H1 (cell line): ENCODE results near the gene HOXB9. TPM values are rescaled to one million over a fixed set of nuclear protein-coding genes. Genes with fewer than 3 reads are reported as not detected.

Experiments used
- CBX5 ChIP-seq: fragments of 300-800, 300-1000 bp; sonication (generic); IDR thresholded peaks from 2 replicates; pipeline ENCODE4 v1.7.1; 2016; ENCODE audit warnings: antibody characterized with exemption, low read length, low read depth
- CHD2 ChIP-seq: IDR thresholded peaks from 2 replicates; pipeline ENCODE4 v1.6.1; 2012; ENCODE audit warnings: low read length, improper control_type of control experiment
- CTCF ChIP-seq, 3 experiments: IDR thresholded peaks; 1 replicate in 2 of 3; 2 replicates in 1 of 3; pipeline versions ENCODE4 v1.5.1 to v1.6.1; 2011; ENCODE audit warnings: low read length in 3 of 3, mild to moderate bottlenecking in 3 of 3, inconsistent platforms in 2 of 3, low read depth in 1 of 3, moderate library complexity in 1 of 3; ENCODE audit not compliant: insufficient read depth in 1 of 3; ENCODE audit errors: control extremely low read depth in 1 of 3
- POLR2A ChIP-seq, 2 experiments: IDR thresholded peaks; 1 replicate in 1 of 2; 2 replicates in 1 of 2; pipeline ENCODE4 v1.6.1; 2011; ENCODE audit warnings: low read depth in 2 of 2, low read length in 2 of 2, mild to moderate bottlenecking in 2 of 2; ENCODE audit errors: control extremely low read depth in 1 of 2
- RNF2 ChIP-seq: fragments of 200-900, 300-1000 bp; sonication (generic); IDR thresholded peaks from 2 replicates; pipeline ENCODE4 v1.7.1; 2016; ENCODE audit warnings: borderline replicate concordance, low read depth, mild to moderate bottlenecking, antibody characterized with exemption, low read length; ENCODE audit not compliant: poor library complexity, severe bottlenecking; ENCODE audit errors: missing control alignments
- SP2 ChIP-seq: IDR thresholded peaks from 2 replicates; pipeline ENCODE4 v1.6.1; 2012; ENCODE audit warnings: mild to moderate bottlenecking, low read length, inconsistent platforms
- TAF1 ChIP-seq: IDR thresholded peaks from 2 replicates; pipeline ENCODE4 v1.6.1; 2011; ENCODE audit warnings: mild to moderate bottlenecking, low read depth, low read length
- polyA plus RNA-seq, 7 experiments: library from polyadenylated mRNA; depleted of rRNA in 3 of 7; stranded (reverse) in 5 of 7; unstranded in 2 of 7; fragments of >200 nt in 5 of 7; fragments of 200-250 nt in 2 of 7; gene quantifications; 1 replicate in 5 of 7; 2 replicates in 1 of 7; 4 replicates in 1 of 7; pipeline versions ENCODE4 v1.2.1 to v1.2.3, GENCODE V29; 2011 to 2013; ENCODE audit warnings: missing spikeins in 2 of 7, mixed read lengths in 2 of 7
- total RNA-seq: library from RNA; stranded (reverse); fragmentation: NEBNext Ultra II Directional; extraction: Animal tissue kit (Norgen Biotek cat#: 25700); gene quantifications from 2 replicates; pipeline ENCODE4 v1.2.1, GENCODE V29; 2021
- TF ChIP-seq, protein P1 (sequence below): fragments of 300-600 bp; sonication (generic); IDR thresholded peaks from 2 replicates; pipeline ENCODE4 v1.7.1; 2012; ENCODE audit warnings: low read length, moderate library complexity, mild to moderate bottlenecking, inconsistent platforms; ENCODE audit not compliant: insufficient replicate concordance

HOXB9 gene
- total and polyA plus RNA-seq, 2 of the 8 experiments (the other 6 are each of a cell fraction or from before 2014, with no cell fraction given): not detected

DNA sequence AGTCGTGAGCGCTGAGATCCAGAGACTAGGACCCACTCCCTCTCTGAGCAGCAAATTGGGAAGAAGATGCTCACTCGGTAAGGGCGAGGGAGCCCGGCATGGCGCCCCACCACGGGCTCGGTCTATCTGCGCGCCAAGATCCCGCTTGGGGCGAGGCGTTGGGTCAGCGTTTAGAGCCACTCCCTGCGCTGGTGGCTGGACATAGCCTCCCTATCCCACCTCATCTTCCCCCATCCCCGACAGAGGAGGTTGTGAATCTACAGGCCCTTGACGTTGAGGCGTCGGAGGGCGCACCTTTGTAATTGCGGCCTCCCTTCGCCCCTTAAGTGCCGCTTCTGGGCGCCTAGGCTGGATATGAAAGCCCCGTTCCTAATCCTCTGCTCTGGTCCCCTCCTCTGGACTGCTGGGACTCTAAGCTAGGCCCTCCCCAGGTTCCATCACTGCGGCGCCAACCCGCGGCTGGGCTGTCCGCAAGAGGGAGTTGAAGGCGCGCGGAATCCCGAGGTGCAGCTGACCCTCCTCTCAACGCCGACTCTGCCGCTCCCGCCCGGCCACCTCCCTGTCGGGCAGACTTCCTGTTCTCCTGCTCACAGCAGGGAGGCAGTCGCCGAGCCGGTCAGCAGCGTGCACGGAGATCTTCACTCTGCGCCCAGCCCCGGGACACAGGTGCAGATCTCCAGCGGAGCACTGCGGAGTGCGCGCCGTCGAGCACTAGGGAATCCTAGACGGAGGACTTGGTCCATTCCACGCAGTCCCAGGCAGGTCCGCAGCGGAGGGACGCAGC is 16.1 kb upstream of the HOXB9 start (continued):
- TF ChIP-seq CTCF (IDR thresholded peaks at IDR 0.05; ENCODE audit: control extremely low read depth in 1 of 3, insufficient read depth in 1 of 3, low read depth in 1 of 3, low read length in 3 of 3) (peak; percentile 38 to 46 (median 41)), RNF2 (peak; percentile 31), CHD2 (no peak), CBX5 (no peak), POLR2A (IDR thresholded peaks at IDR 0.05; ENCODE audit: control extremely low read depth in 1 of 2, low read depth in 2 of 2, low read length in 2 of 2) (no peak), TAF1 (no peak), SP2 (no peak)
- TF ChIP-seq, protein P1, sequence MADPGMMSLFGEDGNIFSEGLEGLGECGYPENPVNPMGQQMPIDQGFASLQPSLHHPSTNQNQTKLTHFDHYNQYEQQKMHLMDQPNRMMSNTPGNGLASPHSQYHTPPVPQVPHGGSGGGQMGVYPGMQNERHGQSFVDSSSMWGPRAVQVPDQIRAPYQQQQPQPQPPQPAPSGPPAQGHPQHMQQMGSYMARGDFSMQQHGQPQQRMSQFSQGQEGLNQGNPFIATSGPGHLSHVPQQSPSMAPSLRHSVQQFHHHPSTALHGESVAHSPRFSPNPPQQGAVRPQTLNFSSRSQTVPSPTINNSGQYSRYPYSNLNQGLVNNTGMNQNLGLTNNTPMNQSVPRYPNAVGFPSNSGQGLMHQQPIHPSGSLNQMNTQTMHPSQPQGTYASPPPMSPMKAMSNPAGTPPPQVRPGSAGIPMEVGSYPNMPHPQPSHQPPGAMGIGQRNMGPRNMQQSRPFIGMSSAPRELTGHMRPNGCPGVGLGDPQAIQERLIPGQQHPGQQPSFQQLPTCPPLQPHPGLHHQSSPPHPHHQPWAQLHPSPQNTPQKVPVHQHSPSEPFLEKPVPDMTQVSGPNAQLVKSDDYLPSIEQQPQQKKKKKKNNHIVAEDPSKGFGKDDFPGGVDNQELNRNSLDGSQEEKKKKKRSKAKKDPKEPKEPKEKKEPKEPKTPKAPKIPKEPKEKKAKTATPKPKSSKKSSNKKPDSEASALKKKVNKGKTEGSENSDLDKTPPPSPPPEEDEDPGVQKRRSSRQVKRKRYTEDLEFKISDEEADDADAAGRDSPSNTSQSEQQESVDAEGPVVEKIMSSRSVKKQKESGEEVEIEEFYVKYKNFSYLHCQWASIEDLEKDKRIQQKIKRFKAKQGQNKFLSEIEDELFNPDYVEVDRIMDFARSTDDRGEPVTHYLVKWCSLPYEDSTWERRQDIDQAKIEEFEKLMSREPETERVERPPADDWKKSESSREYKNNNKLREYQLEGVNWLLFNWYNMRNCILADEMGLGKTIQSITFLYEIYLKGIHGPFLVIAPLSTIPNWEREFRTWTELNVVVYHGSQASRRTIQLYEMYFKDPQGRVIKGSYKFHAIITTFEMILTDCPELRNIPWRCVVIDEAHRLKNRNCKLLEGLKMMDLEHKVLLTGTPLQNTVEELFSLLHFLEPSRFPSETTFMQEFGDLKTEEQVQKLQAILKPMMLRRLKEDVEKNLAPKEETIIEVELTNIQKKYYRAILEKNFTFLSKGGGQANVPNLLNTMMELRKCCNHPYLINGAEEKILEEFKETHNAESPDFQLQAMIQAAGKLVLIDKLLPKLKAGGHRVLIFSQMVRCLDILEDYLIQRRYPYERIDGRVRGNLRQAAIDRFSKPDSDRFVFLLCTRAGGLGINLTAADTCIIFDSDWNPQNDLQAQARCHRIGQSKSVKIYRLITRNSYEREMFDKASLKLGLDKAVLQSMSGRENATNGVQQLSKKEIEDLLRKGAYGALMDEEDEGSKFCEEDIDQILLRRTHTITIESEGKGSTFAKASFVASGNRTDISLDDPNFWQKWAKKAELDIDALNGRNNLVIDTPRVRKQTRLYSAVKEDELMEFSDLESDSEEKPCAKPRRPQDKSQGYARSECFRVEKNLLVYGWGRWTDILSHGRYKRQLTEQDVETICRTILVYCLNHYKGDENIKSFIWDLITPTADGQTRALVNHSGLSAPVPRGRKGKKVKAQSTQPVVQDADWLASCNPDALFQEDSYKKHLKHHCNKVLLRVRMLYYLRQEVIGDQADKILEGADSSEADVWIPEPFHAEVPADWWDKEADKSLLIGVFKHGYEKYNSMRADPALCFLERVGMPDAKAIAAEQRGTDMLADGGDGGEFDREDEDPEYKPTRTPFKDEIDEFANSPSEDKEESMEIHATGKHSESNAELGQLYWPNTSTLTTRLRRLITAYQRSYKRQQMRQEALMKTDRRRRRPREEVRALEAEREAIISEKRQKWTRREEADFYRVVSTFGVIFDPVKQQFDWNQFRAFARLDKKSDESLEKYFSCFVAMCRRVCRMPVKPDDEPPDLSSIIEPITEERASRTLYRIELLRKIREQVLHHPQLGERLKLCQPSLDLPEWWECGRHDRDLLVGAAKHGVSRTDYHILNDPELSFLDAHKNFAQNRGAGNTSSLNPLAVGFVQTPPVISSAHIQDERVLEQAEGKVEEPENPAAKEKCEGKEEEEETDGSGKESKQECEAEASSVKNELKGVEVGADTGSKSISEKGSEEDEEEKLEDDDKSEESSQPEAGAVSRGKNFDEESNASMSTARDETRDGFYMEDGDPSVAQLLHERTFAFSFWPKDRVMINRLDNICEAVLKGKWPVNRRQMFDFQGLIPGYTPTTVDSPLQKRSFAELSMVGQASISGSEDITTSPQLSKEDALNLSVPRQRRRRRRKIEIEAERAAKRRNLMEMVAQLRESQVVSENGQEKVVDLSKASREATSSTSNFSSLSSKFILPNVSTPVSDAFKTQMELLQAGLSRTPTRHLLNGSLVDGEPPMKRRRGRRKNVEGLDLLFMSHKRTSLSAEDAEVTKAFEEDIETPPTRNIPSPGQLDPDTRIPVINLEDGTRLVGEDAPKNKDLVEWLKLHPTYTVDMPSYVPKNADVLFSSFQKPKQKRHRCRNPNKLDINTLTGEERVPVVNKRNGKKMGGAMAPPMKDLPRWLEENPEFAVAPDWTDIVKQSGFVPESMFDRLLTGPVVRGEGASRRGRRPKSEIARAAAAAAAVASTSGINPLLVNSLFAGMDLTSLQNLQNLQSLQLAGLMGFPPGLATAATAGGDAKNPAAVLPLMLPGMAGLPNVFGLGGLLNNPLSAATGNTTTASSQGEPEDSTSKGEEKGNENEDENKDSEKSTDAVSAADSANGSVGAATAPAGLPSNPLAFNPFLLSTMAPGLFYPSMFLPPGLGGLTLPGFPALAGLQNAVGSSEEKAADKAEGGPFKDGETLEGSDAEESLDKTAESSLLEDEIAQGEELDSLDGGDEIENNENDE: no peak
